Fibroblast of the aortic adventitia (primary cell): ENCODE measurements around the gene ADAMTSL1. TPM values are rescaled to one million over a fixed set of nuclear protein-coding genes. Genes with fewer than 3 reads are reported as not detected.

Source experiments
- DNase-seq: peaks from one replicate; pipeline ENCODE4 v3.0.0-alpha.2; 2010; ENCODE audit warnings: low read depth
- H3K4me3 ChIP-seq: 2 replicates; pipeline ENCODE4 v1.5.1; 2011; ENCODE audit warnings: low read depth, mild to moderate bottlenecking, control low read depth, low read length, moderate library complexity
- CTCF ChIP-seq: IDR thresholded peaks from 2 replicates; pipeline ENCODE4 v1.5.1; 2011; ENCODE audit warnings: mild to moderate bottlenecking, low read length, control low read depth, inconsistent platforms; ENCODE audit not compliant: insufficient read depth
- total RNA-seq: library from RNA; depleted of rRNA; stranded (reverse); fragments of >200 nt; gene quantifications from 2 replicates; pipeline ENCODE4 v1.2.3, GENCODE V29; 2012; ENCODE audit warnings: low replicate concordance

ADAMTSL1 gene
- total RNA-seq, 1 donor: 179 TPM

GRCh38 chr9:18921366-18922075 lies 447.6 kb downstream of the ADAMTSL1 start:
- no peak overlapping the region for H3K4me3 ChIP-seq
- TF ChIP-seq CTCF: no peak
- DNase-seq: peak; percentile 83

GRCh38 chr9:18922161-18922885 lies 448.4 kb downstream of the ADAMTSL1 start:
- H3K4me3 ChIP-seq: no peak overlapping the region
- no peak for TF ChIP-seq CTCF
- DNase-seq: no peak

DNA sequence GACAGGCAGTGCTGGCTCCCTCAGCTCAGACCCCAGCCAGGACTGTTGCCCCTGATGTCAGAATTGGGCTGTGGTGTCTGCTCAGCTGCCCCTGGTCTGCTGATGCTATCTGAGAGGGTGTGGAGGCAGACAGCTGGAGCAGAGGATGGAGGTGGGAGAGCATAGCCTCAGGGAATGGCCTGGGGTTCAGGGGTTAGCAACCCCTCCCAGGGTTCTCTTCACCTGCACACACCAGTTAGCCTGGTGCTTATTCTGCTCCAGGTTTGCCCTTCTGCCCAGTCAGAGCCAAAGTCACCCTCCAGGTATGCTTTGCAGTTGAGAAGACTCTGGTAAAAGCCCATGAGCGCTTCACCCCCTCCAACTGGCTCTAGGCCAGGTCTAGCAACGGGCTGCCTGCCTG lies 449.2 kb downstream of the ADAMTSL1 start:
- no peak for TF ChIP-seq CTCF
- no peak for DNase-seq
- H3K4me3 ChIP-seq: no peak overlapping the region

DNA sequence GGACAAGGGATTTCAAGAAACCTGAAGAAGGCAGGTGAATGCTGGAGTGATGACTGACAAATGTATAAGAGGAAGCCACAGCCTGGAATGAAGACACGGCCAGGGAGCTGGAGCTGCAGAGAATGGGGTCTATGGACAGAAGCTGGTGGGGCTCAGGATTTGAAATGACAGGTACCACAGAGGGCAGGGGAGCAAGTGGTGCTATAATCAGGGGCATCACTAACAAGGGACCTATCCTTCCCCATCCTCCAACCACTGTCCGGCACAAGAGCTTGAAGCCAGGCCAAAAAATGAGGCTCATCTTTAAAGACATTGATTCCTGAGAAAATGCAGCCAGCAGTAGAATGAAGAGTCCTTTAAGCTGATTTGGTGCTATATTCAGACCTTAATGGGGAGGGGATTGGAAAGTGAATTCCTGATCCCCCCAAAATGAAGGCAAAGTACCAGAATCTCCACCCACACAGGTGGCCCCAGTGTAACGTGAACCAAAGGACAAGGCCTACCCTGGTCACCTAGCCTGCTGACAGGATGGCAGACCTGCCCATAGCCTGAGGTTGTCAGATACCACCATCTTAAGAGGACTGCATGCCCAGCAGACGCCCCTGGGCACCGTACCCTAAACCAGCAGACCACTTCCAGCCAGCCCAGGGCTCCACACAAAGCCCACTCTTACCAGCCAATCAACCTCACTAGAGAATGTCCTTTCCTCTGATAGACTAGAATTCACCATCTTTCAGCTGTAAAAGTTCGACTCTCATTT lies 449.9 kb downstream of the ADAMTSL1 start:
- no peak for TF ChIP-seq CTCF
- no peak overlapping the region for H3K4me3 ChIP-seq
- no peak for DNase-seq

DNA sequence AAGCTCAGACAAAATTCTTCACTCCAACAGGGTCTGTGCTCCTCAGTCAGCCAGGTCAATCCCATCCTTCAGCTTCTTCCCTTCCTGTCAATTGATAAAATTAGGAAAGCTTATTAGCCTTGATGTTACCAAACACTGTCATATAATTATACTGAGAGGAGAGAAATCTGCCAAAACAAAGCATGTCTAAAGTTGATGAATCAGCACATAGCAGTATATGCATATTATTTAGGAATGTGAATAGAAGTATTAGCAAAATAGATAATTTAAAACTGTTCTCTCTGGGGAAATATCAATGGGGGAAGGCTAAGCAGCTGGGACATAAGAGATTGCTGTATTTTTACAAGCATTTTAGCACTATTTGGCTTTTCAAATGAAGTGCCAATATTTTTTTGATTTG lies 451.9 kb downstream of the ADAMTSL1 start:
- TF ChIP-seq CTCF: no peak
- no peak overlapping the region for H3K4me3 ChIP-seq
- no peak for DNase-seq

DNA sequence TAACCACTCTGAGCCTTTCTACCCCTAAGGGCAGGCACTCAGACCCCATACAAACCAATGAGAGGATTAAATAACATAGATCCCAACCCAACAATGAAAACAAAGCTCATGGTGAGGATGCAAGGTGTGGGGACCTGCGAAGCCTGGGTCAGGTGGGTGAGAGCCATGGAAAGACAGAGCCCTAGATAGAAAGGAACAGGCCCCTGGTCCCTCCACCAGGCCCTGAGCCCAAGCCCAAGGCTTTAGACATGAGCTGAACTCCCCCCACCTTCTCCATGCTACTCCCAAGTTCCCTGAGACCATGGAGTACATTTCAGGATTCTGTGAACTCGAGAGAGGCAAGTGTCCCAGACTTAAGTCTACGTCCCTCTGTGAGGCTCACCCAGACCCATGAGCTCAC lies 452.6 kb downstream of the ADAMTSL1 start:
- TF ChIP-seq CTCF: no peak
- DNase-seq: no peak
- H3K4me3 ChIP-seq: no peak overlapping the region
